Measurements from ENCODE around the gene AHR. TPM values are rescaled to one million over a fixed set of nuclear protein-coding genes. Genes with fewer than 3 reads are reported as not detected.
A peak's percentile ranks its signal among the peaks of the same experiment; 100 is the strongest.

AHR gene
- total RNA-seq, 1 donor from 2014 or later = 24.4 TPM

DNA sequence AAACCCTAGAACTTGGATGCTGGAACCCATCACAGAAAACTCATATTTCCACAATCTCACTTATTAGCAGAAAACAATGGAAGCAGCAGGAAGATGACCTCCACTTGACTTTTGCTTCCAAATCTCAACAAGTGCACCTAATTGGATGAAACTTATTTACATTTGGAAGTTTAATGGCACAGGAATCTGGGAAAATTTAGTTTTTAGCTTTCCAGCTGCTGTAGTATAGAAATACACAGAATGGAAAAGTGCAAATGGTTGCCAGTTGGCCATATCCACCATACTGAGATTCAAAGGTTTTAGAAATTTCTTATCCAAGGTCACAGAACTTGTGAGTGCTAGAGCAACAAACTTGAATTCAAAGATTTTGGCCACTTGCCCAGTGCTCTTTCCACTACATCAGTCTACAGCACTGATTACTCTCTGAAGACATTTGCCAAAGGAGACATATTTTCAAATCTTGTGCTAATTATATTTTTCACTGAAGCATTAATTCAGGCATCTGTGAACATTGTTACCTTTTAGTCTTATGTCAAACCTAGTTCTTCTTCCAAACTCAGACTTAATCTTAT is 9.3 kb upstream of the AHR start:
- DNase-seq (no peak), ATAC-seq (ENCODE audit: low read depth) (no peak)
- no peak overlapping the region for H3K27ac Mint-ChIP-seq
- intact Hi-C loops (cut with micrococcal nuclease) = no loop called here
- no peaks in the 10 kb centered on the region for H3K9me3 Mint-ChIP-seq
- H3K4me3 Mint-ChIP-seq = no peak overlapping the region
- ChIA-PET POLR2A (no interaction called here), CTCF (no interaction called here)
- no peaks in the 10 kb centered on the region for H3K36me3 Mint-ChIP-seq (ENCODE audit: low read depth)
- no peaks in the 10 kb centered on the region for H3K27me3 Mint-ChIP-seq
- no peaks in the 10 kb centered on the region for H3K4me1 Mint-ChIP-seq
- TF ChIP-seq CTCF (IDR thresholded peaks at IDR 0.05) = no peak

GRCh38 chr7:17292843-17293242 is 5.6 kb upstream of the AHR start:
- ATAC-seq (ENCODE audit: low read depth) = no peak
- H3K27me3 Mint-ChIP-seq = no peaks in the 10 kb centered on the region
- no peak for TF ChIP-seq CTCF (IDR thresholded peaks at IDR 0.05)
- H3K9me3 Mint-ChIP-seq = peaks cover 4% of the 10 kb centered on the region
- H3K36me3 Mint-ChIP-seq (ENCODE audit: low read depth) = no peaks in the 10 kb centered on the region
- CTCF ChIA-PET = no interaction called here
- no peak overlapping the region for H3K27ac Mint-ChIP-seq
- POLR2A ChIA-PET = no interaction called here
- intact Hi-C loops (cut with micrococcal nuclease) = no loop called here
- no peak overlapping the region for H3K4me3 Mint-ChIP-seq
- DNase-seq = no peak
- peaks cover 9% of the 10 kb centered on the region for H3K4me1 Mint-ChIP-seq

DNA sequence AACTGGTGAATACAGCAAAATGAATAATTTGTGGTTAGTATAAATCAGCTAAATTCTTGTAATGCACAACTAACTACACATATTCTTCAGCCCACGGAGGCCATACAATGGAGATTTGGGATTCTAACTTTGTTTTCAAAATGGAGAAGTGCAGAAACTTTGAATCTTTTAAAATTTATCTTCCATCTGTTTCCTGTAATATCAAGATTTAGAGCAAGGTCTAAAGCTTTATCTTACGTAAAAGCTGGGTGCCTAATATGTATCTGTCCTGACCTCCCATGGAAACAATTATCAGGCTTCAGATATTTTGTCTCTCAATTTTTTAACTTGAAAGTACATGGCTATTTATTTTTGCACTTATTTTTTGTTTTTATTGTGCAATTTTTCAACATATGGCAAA is 5.0 kb upstream of the AHR start:
- no peak overlapping the region for H3K4me3 Mint-ChIP-seq
- DNase-seq = no peak
- POLR2A ChIA-PET = no interaction called here
- no peak for TF ChIP-seq CTCF (IDR thresholded peaks at IDR 0.05)
- peaks cover 3% of the 10 kb centered on the region for H3K36me3 Mint-ChIP-seq (ENCODE audit: low read depth)
- H3K27ac Mint-ChIP-seq = no peak overlapping the region
- no peaks in the 10 kb centered on the region for H3K27me3 Mint-ChIP-seq
- no peak for ATAC-seq (ENCODE audit: low read depth)
- peaks cover 6% of the 10 kb centered on the region for H3K9me3 Mint-ChIP-seq
- peaks cover 14% of the 10 kb centered on the region for H3K4me1 Mint-ChIP-seq
- intact Hi-C loops (cut with micrococcal nuclease) = no loop called here
- CTCF ChIA-PET = no interaction called here

- H3K27ac Mint-ChIP-seq = peak overlapping the region; percentile 86
- H3K4me3 Mint-ChIP-seq = no peak overlapping the region
- no peak for ATAC-seq (ENCODE audit: low read depth)
- H3K4me1 Mint-ChIP-seq = peaks cover 30% of the 10 kb centered on the region
- ChIA-PET POLR2A (interaction anchor here (1.1 to 1.7 kb wide), 2 partner anchors 64 to 137 kb away, joined by 6 read pairs; no protein-coding TSS in a partner anchor), CTCF (interaction anchor here (1.0 to 2.6 kb wide), 3 partner anchors 121 to 381 kb away, joined by 3 to 9 read pairs (median 3); no protein-coding TSS in a partner anchor)
- no peaks in the 10 kb centered on the region for H3K27me3 Mint-ChIP-seq
- H3K9me3 Mint-ChIP-seq = peaks cover 6% of the 10 kb centered on the region
- intact Hi-C loops (cut with micrococcal nuclease) = no loop called here
- peaks cover 5% of the 10 kb centered on the region for H3K36me3 Mint-ChIP-seq (ENCODE audit: low read depth)
- no peak for TF ChIP-seq CTCF (IDR thresholded peaks at IDR 0.05)
- DNase-seq = no peak
Observed at GRCh38 chr7:17297243-17297642, 1.2 kb upstream of the AHR start.

DNA sequence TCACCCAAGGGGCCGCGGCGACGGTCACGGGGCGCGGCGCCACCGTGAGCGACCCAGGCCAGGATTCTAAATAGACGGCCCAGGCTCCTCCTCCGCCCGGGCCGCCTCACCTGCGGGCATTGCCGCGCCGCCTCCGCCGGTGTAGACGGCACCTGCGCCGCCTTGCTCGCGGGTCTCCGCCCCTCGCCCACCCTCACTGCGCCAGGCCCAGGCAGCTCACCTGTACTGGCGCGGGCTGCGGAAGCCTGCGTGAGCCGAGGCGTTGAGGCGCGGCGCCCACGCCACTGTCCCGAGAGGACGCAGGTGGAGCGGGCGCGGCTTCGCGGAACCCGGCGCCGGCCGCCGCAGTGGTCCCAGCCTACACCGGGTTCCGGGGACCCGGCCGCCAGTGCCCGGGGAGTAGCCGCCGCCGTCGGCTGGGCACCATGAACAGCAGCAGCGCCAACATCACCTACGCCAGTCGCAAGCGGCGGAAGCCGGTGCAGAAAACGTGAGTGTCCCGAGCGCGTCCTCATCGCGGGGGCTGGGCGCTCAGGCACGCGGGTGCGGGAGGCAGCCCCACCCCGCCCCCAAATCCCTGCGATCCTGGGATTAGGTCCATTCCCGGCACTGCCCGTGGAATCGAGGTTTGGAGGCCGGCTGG is 509 bp downstream of the AHR start:
- Mint-ChIP-seq H3K9me3 (peaks cover 6% of the 10 kb centered on the region), H3K4me3 (peak overlapping the region; percentile 86), H3K27me3 (no peaks in the 10 kb centered on the region), H3K36me3 (ENCODE audit: low read depth) (peaks cover 5% of the 10 kb centered on the region), H3K4me1 (peaks cover 40% of the 10 kb centered on the region), H3K27ac (peak overlapping the region; percentile 83)
- TF ChIP-seq CTCF (IDR thresholded peaks at IDR 0.05) = no peak
- POLR2A ChIA-PET = interaction anchor here (0.8 to 2.4 kb wide), 16 partner anchors 9 to 653 kb away, joined by 3 to 10 read pairs (median 4); partner anchors contain the start of genes ANKMY2 and BZW2
- ATAC-seq (ENCODE audit: low read depth) (peak; percentile 53), DNase-seq (peak; percentile 69)
- CTCF ChIA-PET = interaction anchor here (1.0 to 2.6 kb wide), 4 partner anchors 236 to 316 kb away, joined by 3 to 9 read pairs (median 4); no protein-coding TSS in a partner anchor
- intact Hi-C loops (cut with micrococcal nuclease) = loop anchor here (1.0 to 2.0 kb wide), 8 partner anchors 65 to 878 kb away; partner anchors contain the start of genes BZW2, CRPPA and SNX13
